Mucosa of descending colon (tissue), 3 donors: Measurements from ENCODE around the gene NCOA7. TPM values are rescaled to one million over a fixed set of nuclear protein-coding genes. Genes with fewer than 3 reads are reported as not detected.
"Not testable (repeated sequence)": the region's sequence is repeated elsewhere in the genome, so short reads cannot be mapped to it uniquely, and the experiment has no call there.

Experiments
- ATAC-seq: fragments of 200-7000 bp; cut with Tn5 transposase; one replicate; pipeline ENCODE4 v1.9.1; 2020; ENCODE audit warnings: mild to moderate bottlenecking, moderate library complexity
- DNase-seq, 3 donors: peaks; one replicate each; pipeline ENCODE4 v3.0.0-alpha.2; 2020
- H3K36me3 ChIP-seq: fragments of 200-600 bp; one replicate; pipeline ENCODE4 v1.8.0; 2021; ENCODE audit warnings: low read depth, mild to moderate bottlenecking
- H3K4me1 ChIP-seq: fragments of 200-600 bp; one replicate; pipeline ENCODE4 v1.8.0; 2021; ENCODE audit warnings: low read depth, mild to moderate bottlenecking
- H3K4me3 ChIP-seq: fragments of 200-600 bp; one replicate; pipeline ENCODE4 v1.8.0; 2021; ENCODE audit warnings: mild to moderate bottlenecking
- H3K9me3 ChIP-seq: fragments of 200-600 bp; one replicate; pipeline ENCODE4 v1.8.0; 2021; ENCODE audit warnings: mild to moderate bottlenecking
- CTCF ChIP-seq: fragments of 200-600 bp; IDR thresholded peaks from one replicate; pipeline ENCODE4 v1.8.0; 2022; ENCODE audit warnings: antibody characterized with exemption, mild to moderate bottlenecking
- intact Hi-C, 2 donors: fragments of 100-400 bp; cut with DNase I in 1 of 2; cut with micrococcal nuclease in 1 of 2; formaldehyde crosslinking; loops; one replicate each; pipeline versions ENCODE4 v1.11.0 to v1.11.1; 2022; cut with DNase I, micrococcal nuclease
- total RNA-seq, 3 donors: library from RNA; stranded (reverse); fragmentation: NEBNext Ultra II Directional in 2 of 3; extraction: Animal tissue kit (Norgen Biotek cat#: 25700) in 2 of 3; gene quantifications; one replicate each; pipeline versions ENCODE4 v1.2.1 to v1.2.4, GENCODE V29; 2021 to 2023
- donor health status: DM: no; HTN: no; CAD: no; lungs with moderate emphysema.
- donor health status: DM: no; HTN: no; CAD: no.
- donor health status: DM: no; HTN: yes; CAD: no.

Gene NCOA7
- total RNA-seq, 3 donors from 2014 or later: 28.9 to 54.0 (median 49.6) TPM

DNA sequence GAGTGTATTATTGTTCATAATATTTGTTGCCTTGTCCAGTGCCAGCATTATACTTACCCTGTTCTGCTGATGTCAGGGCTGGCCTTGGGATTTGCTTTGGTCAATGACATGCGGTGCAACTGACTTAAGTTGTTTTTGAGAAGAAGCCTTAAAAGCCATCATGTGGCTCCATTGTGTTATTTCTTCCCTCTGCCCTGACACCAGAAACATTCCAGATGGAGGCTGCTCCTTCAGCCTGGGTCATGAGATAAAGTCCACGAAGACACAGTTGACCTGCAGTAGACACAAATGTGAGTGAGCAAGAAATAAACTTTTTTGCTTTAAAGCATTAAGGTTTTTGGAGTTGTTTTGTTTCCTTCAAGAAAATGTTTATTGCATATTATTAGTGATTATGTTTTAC is 158.3 kb downstream of the NCOA7 start:
- ATAC-seq (no peak), DNase-seq (no peak)
- H3K9me3 ChIP-seq: no peaks in the 10 kb centered on the region
- peaks cover 4% of the 10 kb centered on the region for H3K4me1 ChIP-seq
- no peak for TF ChIP-seq CTCF
- intact Hi-C loops: no loop called here
- no peaks in the 10 kb centered on the region for H3K36me3 ChIP-seq
- no peak overlapping the region for H3K4me3 ChIP-seq

DNA sequence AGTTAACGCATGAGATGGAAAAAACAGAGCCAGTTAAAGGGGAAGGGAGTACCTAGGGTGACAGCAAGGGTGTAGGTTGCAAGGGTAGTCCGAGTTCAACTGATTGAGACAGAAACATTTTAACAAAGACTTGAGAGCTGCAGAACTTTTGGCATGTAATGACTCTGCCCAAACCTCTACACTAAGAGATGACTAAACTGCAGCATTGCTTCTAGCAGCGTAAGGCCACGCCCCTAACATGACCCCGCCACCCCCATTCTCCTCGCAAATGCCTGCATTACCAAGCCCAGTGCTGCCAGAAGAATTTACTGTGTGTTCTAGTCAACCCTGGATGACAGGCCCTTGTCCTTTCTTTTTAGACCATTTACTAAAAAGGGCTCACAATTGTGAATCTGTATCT is 159.5 kb downstream of the NCOA7 start:
- TF ChIP-seq CTCF: no peak
- DNase-seq: no peak
- Histone ChIP-seq H3K4me1 (no peaks in the 10 kb centered on the region), H3K4me3 (no peak overlapping the region), H3K9me3 (no peaks in the 10 kb centered on the region), H3K36me3 (no peaks in the 10 kb centered on the region)
- ATAC-seq: no peak
- intact Hi-C loops: loop anchor here (10.0 kb wide), 1 partner anchor 165 kb away; no protein-coding TSS in a partner anchor

DNA sequence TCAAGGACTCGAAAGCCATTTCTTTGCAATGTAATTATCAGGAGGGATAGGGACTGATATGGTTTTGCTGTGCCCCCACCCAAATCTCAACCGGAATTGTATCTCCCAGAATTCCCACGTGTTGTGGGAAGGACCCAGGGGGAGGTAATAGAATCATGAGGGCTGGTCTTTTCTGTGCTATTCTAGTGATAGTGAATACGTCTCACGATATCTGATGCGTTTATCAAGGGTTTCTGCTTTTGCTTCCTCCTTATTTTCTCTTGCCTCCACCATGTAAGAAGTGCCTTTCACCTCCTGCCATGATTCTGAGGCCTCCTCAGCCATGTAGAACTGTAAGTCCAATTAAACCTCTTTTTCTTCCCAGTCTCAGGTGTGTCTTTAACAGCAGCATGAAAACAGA is 160.0 kb downstream of the NCOA7 start:
- intact Hi-C loops: loop anchor here (10.0 kb wide), 1 partner anchor 166 kb away; no protein-coding TSS in a partner anchor
- DNase-seq, H3K36me3 ChIP-seq, H3K4me3 ChIP-seq, ATAC-seq, H3K4me1 ChIP-seq, H3K9me3 ChIP-seq: not testable (repeated sequence)

DNA sequence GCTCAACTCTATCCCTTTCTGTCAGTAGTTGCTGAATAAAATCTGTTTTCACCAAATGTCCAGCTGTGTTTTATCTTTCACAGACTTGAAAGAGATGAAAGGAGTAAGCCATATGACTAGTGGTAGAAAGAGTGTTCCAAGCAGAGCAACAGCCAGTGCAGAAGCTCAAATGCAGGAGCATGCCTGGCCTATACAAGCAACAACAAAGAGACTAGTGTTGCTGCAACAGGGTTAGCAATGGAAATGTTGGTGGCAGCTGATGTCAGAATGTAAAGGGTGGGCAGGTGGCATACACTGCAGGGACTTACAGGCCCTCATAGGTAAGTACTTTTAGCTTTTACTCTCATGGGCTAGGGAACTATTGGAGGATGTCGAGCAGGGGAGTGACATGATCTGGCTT is 160.6 kb downstream of the NCOA7 start:
- intact Hi-C loops: loop anchor here (10.0 kb wide), 1 partner anchor 167 kb away; no protein-coding TSS in a partner anchor
- no peak for ATAC-seq
- no peaks in the 10 kb centered on the region for H3K36me3 ChIP-seq
- H3K4me1 ChIP-seq: no peaks in the 10 kb centered on the region
- H3K4me3 ChIP-seq: no peak overlapping the region
- H3K9me3 ChIP-seq: no peaks in the 10 kb centered on the region
- DNase-seq: no peak
- TF ChIP-seq CTCF: no peak

DNA sequence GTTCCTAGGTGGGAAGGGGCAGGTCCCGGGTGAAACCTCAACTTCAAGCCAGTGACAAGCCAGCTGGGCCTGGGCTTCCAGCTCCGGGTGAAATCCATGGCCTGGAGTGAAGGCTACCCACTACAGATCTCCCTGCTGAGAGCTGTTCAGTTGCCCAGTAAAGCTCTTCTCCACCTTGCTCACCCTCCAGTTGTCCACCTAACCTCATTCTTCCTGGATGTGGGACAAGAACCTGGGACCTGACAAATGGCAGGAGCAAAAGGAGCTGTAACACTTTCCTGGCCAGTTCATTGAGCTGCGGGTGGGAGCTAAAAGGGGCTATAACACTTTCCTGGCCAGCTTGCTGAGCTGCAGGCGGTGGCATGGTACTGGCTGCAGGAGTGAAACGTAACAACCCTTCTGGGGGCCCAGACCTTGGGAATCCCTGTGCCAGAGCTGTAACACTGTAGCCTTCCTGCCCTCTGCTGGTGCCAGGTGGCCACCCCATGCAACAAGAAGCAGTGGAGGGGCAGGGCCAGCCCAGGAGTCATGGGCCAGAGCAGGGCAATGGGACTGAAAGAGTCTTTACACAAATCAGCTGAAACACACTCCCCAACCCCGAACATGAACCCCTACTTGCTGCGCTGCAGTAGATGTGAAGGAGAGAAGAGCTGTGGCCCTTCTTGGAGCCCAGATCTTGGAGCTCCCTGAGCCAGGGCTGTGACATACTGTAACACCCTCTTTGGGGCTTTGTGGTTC is 162.2 kb downstream of the NCOA7 start:
- ATAC-seq (peak; percentile 19), DNase-seq (peak in 2 of 3 donors; percentile 40 to 55)
- Histone ChIP-seq H3K4me3 (no peak overlapping the region), H3K36me3 (no peaks in the 10 kb centered on the region), H3K4me1 (no peaks in the 10 kb centered on the region), H3K9me3 (no peaks in the 10 kb centered on the region)
- no peak for TF ChIP-seq CTCF
- intact Hi-C loops: loop anchor here (10.0 kb wide), 1 partner anchor 168 kb away; no protein-coding TSS in a partner anchor

DNA sequence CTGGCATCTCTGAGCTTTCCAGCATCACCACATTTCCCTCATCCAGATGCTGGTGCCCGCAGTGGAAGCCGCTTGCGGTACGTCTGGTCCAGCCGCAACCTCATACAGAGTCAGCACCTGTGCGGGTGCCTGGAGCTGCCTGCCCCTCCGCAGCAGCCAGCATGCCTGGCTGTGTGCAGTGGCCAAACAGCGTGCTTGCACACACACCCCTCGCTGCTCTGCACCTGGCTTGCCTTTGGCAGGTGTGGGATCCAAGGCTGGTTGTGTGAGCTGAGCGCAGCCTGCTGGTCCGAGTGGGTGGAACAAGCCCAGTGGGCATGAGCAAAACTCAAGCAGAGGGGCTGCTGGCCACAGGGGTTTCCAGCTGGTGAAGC is 162.7 kb downstream of the NCOA7 start:
- Histone ChIP-seq H3K36me3 (no peaks in the 10 kb centered on the region), H3K4me3 (no peak overlapping the region), H3K4me1 (peaks cover 3% of the 10 kb centered on the region), H3K9me3 (no peaks in the 10 kb centered on the region)
- no peak for TF ChIP-seq CTCF
- intact Hi-C loops: loop anchor here (10.0 kb wide), 1 partner anchor 169 kb away; no protein-coding TSS in a partner anchor
- DNase-seq (peak; percentile 68 to 75 (median 72)), ATAC-seq (peak; percentile 65)
